Tibial artery (tissue), 4 donors: ENCODE results near the gene ZBTB7C.
A peak's percentile ranks its signal among the peaks of the same experiment; 100 is the strongest.

ENCODE experiments used
- DNase-seq, 2 donors: peaks; one replicate each; pipeline ENCODE4 v3.0.0-alpha.2; 2019
- H3K27ac ChIP-seq, 2 donors: fragments of 200-600 bp; sonication (generic) in 1 of 2; 1 replicate in 1 of 2; 2 replicates in 1 of 2; pipeline ENCODE4 v1.5.1; 2018 to 2019; ENCODE audit warnings: mild to moderate bottlenecking in 1 of 2
- H3K27me3 ChIP-seq, 2 donors: fragments of 200-600 bp; sonication (generic) in 1 of 2; one replicate each; pipeline versions ENCODE4 v1.5.1 to v1.6.0; 2016 to 2019
- H3K36me3 ChIP-seq, 3 donors: fragments of 200-600 bp; sonication (generic) in 2 of 3; one replicate each; pipeline ENCODE4 v1.5.1; 2016 to 2019; ENCODE audit warnings: mild to moderate bottlenecking in 2 of 3
- H3K4me1 ChIP-seq, 4 donors: fragments of 200-600 bp; sonication (generic) in 2 of 4; 1 replicate in 3 of 4; 2 replicates in 1 of 4; pipeline ENCODE4 v1.5.1; 2016 to 2019
- H3K4me3 ChIP-seq, 2 donors: fragments of 200-600 bp; sonication (generic) in 1 of 2; 1 replicate in 1 of 2; 2 replicates in 1 of 2; pipeline ENCODE4 v1.5.1; 2018 to 2019; ENCODE audit warnings: mild to moderate bottlenecking in 2 of 2
- H3K9me3 ChIP-seq, 3 donors: fragments of 200-600 bp; sonication (generic) in 1 of 3; one replicate each; pipeline ENCODE4 v1.5.1; 2016 to 2019
- intact Hi-C: fragments of 100-400 bp; cut with DNase I; formaldehyde crosslinking; loops from one replicate; pipeline ENCODE4 v1.15.0; 2023; ENCODE audit warnings: low total_unique reads
- TF ChIP-seq, protein P1 (sequence below), 2 experiments: fragments of 200-600 bp in 1 of 2; fragments of 450-650 bp in 1 of 2; IDR thresholded peaks; one replicate each; pipeline ENCODE4 v1.5.1; 2017 to 2019; ENCODE audit warnings: antibody characterized with exemption in 2 of 2, mild to moderate bottlenecking in 1 of 2, moderate library complexity in 1 of 2

The ZBTB7C gene

DNA sequence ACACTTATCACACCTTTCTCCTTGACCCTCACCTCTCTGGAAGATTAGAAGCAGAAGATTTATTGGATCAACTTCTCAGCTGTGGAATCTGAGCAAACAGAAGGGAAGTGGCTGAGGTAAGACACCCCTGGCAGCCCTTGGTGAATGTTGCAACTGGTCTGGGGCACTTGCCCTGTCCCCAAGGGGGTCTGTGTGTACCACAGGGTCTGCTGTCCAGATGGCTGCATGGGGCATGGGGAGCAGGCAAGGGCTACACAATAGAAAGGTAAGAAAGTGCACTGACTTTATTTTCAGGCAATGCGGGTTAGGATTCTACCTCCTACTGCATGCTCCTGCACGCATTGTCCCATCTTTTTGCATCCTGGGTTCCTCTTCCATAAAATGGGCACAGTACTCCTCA lies 240.3 kb downstream of the ZBTB7C start:
- Histone ChIP-seq H3K27ac (no peak overlapping the region), H3K27me3 (no peaks in the 10 kb centered on the region), H3K4me3 (no peak overlapping the region), H3K4me1 (no peaks in the 10 kb centered on the region), H3K9me3 (no peaks in the 10 kb centered on the region), H3K36me3 (no peaks in the 10 kb centered on the region)
- TF ChIP-seq, protein P1, sequence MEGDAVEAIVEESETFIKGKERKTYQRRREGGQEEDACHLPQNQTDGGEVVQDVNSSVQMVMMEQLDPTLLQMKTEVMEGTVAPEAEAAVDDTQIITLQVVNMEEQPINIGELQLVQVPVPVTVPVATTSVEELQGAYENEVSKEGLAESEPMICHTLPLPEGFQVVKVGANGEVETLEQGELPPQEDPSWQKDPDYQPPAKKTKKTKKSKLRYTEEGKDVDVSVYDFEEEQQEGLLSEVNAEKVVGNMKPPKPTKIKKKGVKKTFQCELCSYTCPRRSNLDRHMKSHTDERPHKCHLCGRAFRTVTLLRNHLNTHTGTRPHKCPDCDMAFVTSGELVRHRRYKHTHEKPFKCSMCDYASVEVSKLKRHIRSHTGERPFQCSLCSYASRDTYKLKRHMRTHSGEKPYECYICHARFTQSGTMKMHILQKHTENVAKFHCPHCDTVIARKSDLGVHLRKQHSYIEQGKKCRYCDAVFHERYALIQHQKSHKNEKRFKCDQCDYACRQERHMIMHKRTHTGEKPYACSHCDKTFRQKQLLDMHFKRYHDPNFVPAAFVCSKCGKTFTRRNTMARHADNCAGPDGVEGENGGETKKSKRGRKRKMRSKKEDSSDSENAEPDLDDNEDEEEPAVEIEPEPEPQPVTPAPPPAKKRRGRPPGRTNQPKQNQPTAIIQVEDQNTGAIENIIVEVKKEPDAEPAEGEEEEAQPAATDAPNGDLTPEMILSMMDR (IDR thresholded peaks at IDR 0.05): no peak
- DNase-seq: peak in 1 of 2 donors; percentile 53
- intact Hi-C loops: no loop called here

DNA sequence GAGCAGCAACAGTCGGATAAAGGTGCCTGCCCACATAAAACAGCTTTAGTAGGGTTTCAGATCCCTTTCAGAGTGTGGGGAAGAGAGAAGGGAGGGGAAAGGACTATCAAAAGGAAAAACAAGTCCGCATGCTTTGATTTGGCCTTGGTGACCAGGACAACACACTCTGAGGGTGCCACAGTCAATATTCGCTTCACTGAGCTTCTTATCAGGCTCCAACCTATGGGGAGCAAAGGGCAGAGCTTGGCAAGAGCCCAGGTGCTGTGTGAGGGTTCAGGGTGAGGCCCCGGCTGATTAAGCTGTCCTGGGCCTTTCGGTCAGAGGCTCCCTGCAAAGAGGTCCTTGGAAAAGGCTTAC lies 241.3 kb downstream of the ZBTB7C start:
- H3K9me3 ChIP-seq: no peaks in the 10 kb centered on the region
- H3K36me3 ChIP-seq: no peaks in the 10 kb centered on the region
- TF ChIP-seq, protein P1 (IDR thresholded peaks at IDR 0.05): no peak
- no peak overlapping the region for H3K27ac ChIP-seq
- peak in 1 of 2 donors; percentile 39 for DNase-seq
- no peaks in the 10 kb centered on the region for H3K4me1 ChIP-seq
- intact Hi-C loops: no loop called here
- H3K27me3 ChIP-seq: no peaks in the 10 kb centered on the region
- H3K4me3 ChIP-seq: no peak overlapping the region

DNA sequence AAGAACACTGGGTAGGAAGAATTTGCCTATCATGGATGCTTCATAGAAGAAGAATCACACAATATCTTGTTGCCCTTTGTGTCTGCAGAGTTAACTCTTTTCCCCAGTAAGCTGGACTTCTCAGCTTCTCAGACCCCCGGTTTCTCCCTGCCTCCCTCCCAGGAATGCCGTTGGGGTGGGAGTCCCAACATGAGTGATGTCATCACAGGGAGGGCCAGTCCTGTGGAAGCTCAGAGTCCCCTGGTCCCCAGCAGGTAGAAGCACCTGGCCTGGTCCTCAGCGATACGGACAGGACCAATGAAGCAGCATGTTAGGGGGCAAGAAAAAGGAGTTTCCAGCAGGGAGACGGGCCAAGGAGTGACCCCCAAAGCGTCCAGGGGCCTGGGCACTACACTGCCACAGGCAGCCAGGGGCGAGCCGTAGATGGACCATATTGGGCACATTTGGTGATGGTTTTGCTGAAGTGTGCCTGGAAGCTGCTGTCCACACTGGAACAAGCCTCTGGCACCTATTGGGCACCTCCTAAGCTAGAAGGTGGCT lies 242.8 kb downstream of the ZBTB7C start:
- Histone ChIP-seq H3K27ac (no peak overlapping the region), H3K9me3 (no peaks in the 10 kb centered on the region), H3K36me3 (no peaks in the 10 kb centered on the region), H3K4me3 (no peak overlapping the region), H3K27me3 (no peaks in the 10 kb centered on the region), H3K4me1 (peaks cover 0 to 9% (median 5%) of the 10 kb centered on the region in 4 donors)
- DNase-seq: peak in 1 of 2 donors; percentile 53
- intact Hi-C loops: no loop called here
- TF ChIP-seq, protein P1 (IDR thresholded peaks at IDR 0.05): no peak

DNA sequence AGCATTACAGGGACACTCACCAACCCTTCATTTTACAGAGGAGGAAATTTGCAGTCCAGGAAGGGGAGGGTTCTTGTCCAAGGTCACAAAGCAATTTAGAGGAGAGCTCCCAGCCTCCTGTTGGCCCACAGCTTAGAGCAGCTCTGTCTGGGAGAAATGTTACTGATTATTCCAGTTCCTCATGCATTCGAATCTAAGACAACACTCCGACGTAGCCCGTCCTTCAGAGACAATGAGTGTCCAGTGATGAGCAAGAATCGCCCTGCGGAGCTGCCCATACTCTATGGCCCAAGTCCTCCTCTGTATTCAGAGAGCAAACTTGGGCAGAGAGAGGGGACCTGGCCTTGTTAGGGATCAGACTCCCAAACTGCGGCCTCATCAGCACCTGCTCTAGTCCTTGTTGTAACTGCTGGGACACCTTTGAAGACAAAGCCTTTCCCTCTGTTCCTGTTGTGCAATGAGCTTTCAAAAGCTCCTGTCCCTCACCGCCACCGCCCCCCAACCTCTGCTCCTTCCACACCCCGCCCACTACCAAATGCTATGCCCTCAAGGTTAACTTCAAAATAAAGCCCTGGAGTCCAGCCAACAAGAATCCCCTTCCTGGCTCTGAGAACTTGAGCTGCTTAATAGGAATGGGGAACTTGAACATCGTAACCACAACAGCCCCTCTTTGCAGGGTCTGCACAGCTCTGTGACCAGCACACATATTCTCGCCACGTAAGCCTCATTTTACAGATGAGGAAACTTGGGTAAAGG lies 243.9 kb downstream of the ZBTB7C start:
- H3K27ac ChIP-seq: no peak overlapping the region
- intact Hi-C loops: no loop called here
- peak in 1 of 2 donors; percentile 45 for DNase-seq

DNA sequence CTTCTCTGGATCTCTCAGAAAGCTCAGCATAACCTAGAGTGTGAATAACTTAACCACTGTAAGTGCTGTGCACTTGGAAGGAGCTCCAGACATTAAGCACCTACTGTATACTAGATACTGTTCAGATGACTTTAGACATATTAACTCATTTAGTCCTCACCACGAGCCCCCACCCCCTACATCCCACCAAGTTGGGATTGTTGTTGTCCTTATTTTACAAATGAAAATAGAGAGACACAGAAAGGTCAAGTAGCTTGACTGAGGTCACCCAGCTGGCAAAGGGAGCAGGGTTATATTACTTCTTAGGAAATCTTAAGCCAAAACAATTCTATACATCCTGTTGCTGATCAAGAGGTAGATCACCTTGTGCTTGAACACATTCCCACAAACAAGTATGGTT lies 244.5 kb downstream of the ZBTB7C start:
- intact Hi-C loops: loop anchor here (5.0 kb wide), 1 partner anchor 283 kb away; no protein-coding TSS in a partner anchor
- Histone ChIP-seq H3K9me3 (no peaks in the 10 kb centered on the region), H3K27ac (no peak overlapping the region), H3K36me3 (no peaks in the 10 kb centered on the region), H3K4me3 (no peak overlapping the region), H3K4me1 (peaks cover 0 to 23% (median 12%) of the 10 kb centered on the region in 4 donors), H3K27me3 (no peaks in the 10 kb centered on the region)
- peak in 1 of 2 donors; percentile 20 for DNase-seq
- TF ChIP-seq, protein P1 (IDR thresholded peaks at IDR 0.05): no peak

More for the DNA sequence above, 243.9 kb downstream of the ZBTB7C start:
- H3K4me3 ChIP-seq: no peak overlapping the region
- TF ChIP-seq, protein P1 (IDR thresholded peaks at IDR 0.05): no peak
- H3K27me3 ChIP-seq: no peaks in the 10 kb centered on the region
- H3K4me1 ChIP-seq: peaks cover 0 to 17% (median 12%) of the 10 kb centered on the region in 4 donors
- H3K9me3 ChIP-seq: no peaks in the 10 kb centered on the region
- H3K36me3 ChIP-seq: no peaks in the 10 kb centered on the region
